HCT116 (cell line): Measurements from ENCODE around the gene MYO1E. TPM values are rescaled to one million over a fixed set of nuclear protein-coding genes. Genes with fewer than 3 reads are reported as not detected.

Experiments used
- ATAC-seq: fragments of 200-7000 bp; cut with Tn5 transposase; 2 replicates; pipeline ENCODE4 v1.9.1; 2020; ENCODE audit warnings: mild to moderate bottlenecking, moderate library complexity
- BruUV-seq: library from RNA; stranded (reverse); fragments of 400-500 nt; replicated peaks from 2 replicates; lab custom pipeline; 2021; lab: Mats Ljungman, UMichigan
- CTCF ChIA-PET: fragments of 300-600 bp; sonication (Branson Sonifier 250); formaldehyde crosslinking; loops from one replicate; lab custom pipeline; 2021; ENCODE audit warnings: antibody characterized with exemption; lab: Charles Lee
- POLR2A ChIA-PET: fragments of 300-600, 350-600 bp; sonication (Branson Sonifier 250); formaldehyde crosslinking; loops from one replicate; lab custom pipeline; 2021; ENCODE audit warnings: antibody characterized with exemption; lab: Charles Lee
- RAD21 ChIA-PET, 2 experiments: fragments of 300-600 bp; sonication (Branson Sonifier 250); formaldehyde crosslinking; loops; one replicate each; lab custom pipeline; 2023; ENCODE audit warnings: low total read pairs in 2 of 2; ENCODE audit not compliant: uncharacterized antibody in 2 of 2, unreplicated experiment in 2 of 2, low non-redundant PET in 1 of 2; lab: Charles Lee
- DNase-seq: peaks from one replicate; pipeline ENCODE4 v3.0.0-alpha.2; 2010; ENCODE audit warnings: low read depth, low spot score
- H2AFZ ChIP-seq: fragments of 200-600 bp; shearing (Covaris generic), sonication (generic); 2 replicates; pipeline ENCODE4 v1.6.1; 2017; ENCODE audit warnings: low read depth, mixed run types, mixed read lengths, antibody characterized with exemption, low read length; ENCODE audit not compliant: poor library complexity, severe bottlenecking
- H3K27ac ChIP-seq: 2 replicates; pipeline ENCODE4 v1.5.1; 2012; ENCODE audit warnings: low read depth, low read length
- H3K27me3 ChIP-seq: fragments of 200-600 bp; sonication (generic); 2 replicates; pipeline ENCODE4 v1.6.1; 2016; ENCODE audit warnings: mixed run types, low read length, mixed read lengths; ENCODE audit not compliant: insufficient read depth
- H3K36me3 ChIP-seq, 2 experiments: fragments of 200-500 bp in 1 of 2; fragments of 200-600 bp in 1 of 2; sonication (Bioruptor generic) in 1 of 2; sonication (generic) in 1 of 2; 2 replicates each; pipeline versions ENCODE4 v1.5.1 to v1.6.1; 2014 to 2016; ENCODE audit warnings: low read length in 2 of 2, inconsistent platforms in 1 of 2, mixed read lengths in 1 of 2, mixed run types in 1 of 2; ENCODE audit not compliant: insufficient read depth in 2 of 2, control insufficient read depth in 1 of 2
- H3K4me1 ChIP-seq, 2 experiments: fragments of 200-600 bp in 1 of 2; sonication (generic) in 1 of 2; 2 replicates each; pipeline versions ENCODE4 v1.5.1 to v1.6.1; 2012 to 2017; ENCODE audit warnings: low read length in 2 of 2, inconsistent platforms in 1 of 2, mild to moderate bottlenecking in 1 of 2, mixed read lengths in 1 of 2, mixed run types in 1 of 2, moderate library complexity in 1 of 2; ENCODE audit not compliant: insufficient read depth in 2 of 2, control insufficient read depth in 1 of 2
- H3K4me2 ChIP-seq: fragments of 200-600 bp; sonication (generic); 2 replicates; pipeline ENCODE4 v1.6.1; 2017; ENCODE audit warnings: mixed run types, low read length, mixed read lengths
- H3K4me3 ChIP-seq, 2 experiments: fragments of 200-600 bp in 1 of 2; sonication (generic) in 1 of 2; replicated peaks in 1 of 2; 2 replicates each; pipeline ENCODE4 v1.5.1; 2011 to 2016; ENCODE audit warnings: low read length in 2 of 2, control low read depth in 1 of 2, low read depth in 1 of 2, mild to moderate bottlenecking in 1 of 2, mixed read lengths in 1 of 2, mixed run types in 1 of 2
- H3K79me2 ChIP-seq: fragments of 200-600 bp; sonication (generic); 2 replicates; pipeline ENCODE4 v1.6.1; 2017; ENCODE audit warnings: mild to moderate bottlenecking, mixed run types, low read length, moderate library complexity, mixed read lengths; ENCODE audit not compliant: insufficient read depth
- H3K9ac ChIP-seq: fragments of 200-600 bp; sonication (generic); 2 replicates; pipeline ENCODE4 v1.6.1; 2016; ENCODE audit warnings: low read length, mixed read lengths
- H3K9me2 ChIP-seq: fragments of 200-600 bp; sonication (generic), shearing (Covaris generic); 2 replicates; pipeline ENCODE4 v1.6.1; 2017; ENCODE audit warnings: mixed run types, mild to moderate bottlenecking, moderate library complexity; ENCODE audit not compliant: insufficient read depth
- H3K9me3 ChIP-seq, 2 experiments: fragments of 200-500 bp in 1 of 2; fragments of 200-600 bp in 1 of 2; sonication (Bioruptor generic) in 1 of 2; sonication (generic) in 1 of 2; 2 replicates each; pipeline ENCODE4 v1.6.1; 2014 to 2017; ENCODE audit warnings: low read length in 2 of 2, mixed read lengths in 2 of 2, inconsistent platforms in 1 of 2, low read depth in 1 of 2, mild to moderate bottlenecking in 1 of 2, mixed run types in 1 of 2, moderate library complexity in 1 of 2; ENCODE audit not compliant: control insufficient read depth in 1 of 2, insufficient read depth in 1 of 2
- H4K20me1 ChIP-seq: fragments of 200-600 bp; sonication (generic), shearing (Covaris generic); 2 replicates; pipeline ENCODE4 v1.6.1; 2017; ENCODE audit warnings: mixed run types, mild to moderate bottlenecking, moderate library complexity; ENCODE audit not compliant: insufficient read depth
- EGR1 ChIP-seq: IDR thresholded peaks from 2 replicates; pipeline ENCODE4 v1.6.1; 2012; ENCODE audit warnings: low read depth
- POLR2A ChIP-seq: IDR thresholded peaks from 2 replicates; pipeline ENCODE4 v1.7.0; 2011; ENCODE audit warnings: borderline replicate concordance; ENCODE audit not compliant: insufficient read depth, insufficient read length; ENCODE audit errors: extremely low read depth
- RAD21 ChIP-seq: IDR thresholded peaks from 2 replicates; pipeline ENCODE4 v1.6.1; 2012; ENCODE audit warnings: low read depth, mild to moderate bottlenecking
- SP1 ChIP-seq: IDR thresholded peaks from 2 replicates; pipeline ENCODE4 v1.6.1; 2012; ENCODE audit warnings: low read depth
- intact Hi-C: fragments of 100-400 bp; cut with micrococcal nuclease; formaldehyde crosslinking; loops from 2 replicates; pipeline ENCODE4 v1.10.0; 2022
- total RNA-seq: library from RNA; stranded (reverse); gene quantifications from one replicate; pipeline ENCODE4 v1.2.1, GENCODE V29; 2021; ENCODE audit not compliant: unreplicated experiment
- TF ChIP-seq, protein P1 (sequence below), 3 experiments: fragments of 200-600 bp in 1 of 3; sonication (generic) in 1 of 3; IDR thresholded peaks in 2 of 3; conservative IDR thresholded peaks in 1 of 3; 2 replicates each; pipeline ENCODE4 v1.5.1; 2012 to 2017; ENCODE audit warnings: low read depth in 2 of 3, low read length in 2 of 3, antibody characterized with exemption in 1 of 3, borderline replicate concordance in 1 of 3, control low read depth in 1 of 3, mild to moderate bottlenecking in 1 of 3, mixed read lengths in 1 of 3, mixed run types in 1 of 3, moderate library complexity in 1 of 3; ENCODE audit not compliant: insufficient read depth in 1 of 3

Gene MYO1E
- total RNA-seq, 1 experiment from 2014 or later = 182 TPM

GRCh38 chr15:59105854-59106253 is 266.8 kb downstream of the MYO1E start:
- peak overlapping the region; percentile 82 to 85 for H3K4me3 ChIP-seq
- RAD21 ChIA-PET = no interaction called here
- peak overlapping the region; percentile 29 for H2AFZ ChIP-seq
- H3K27ac ChIP-seq = peak overlapping the region; percentile 70
- CTCF ChIA-PET = interaction anchor here (1.8 kb wide), 1 partner anchor 423 kb away, joined by 8 read pairs; no protein-coding TSS in a partner anchor
- BruUV-seq = TSS peak; percentile 54
- peak overlapping the region; percentile 83 for H3K9ac ChIP-seq
- no peak for ATAC-seq
- H3K4me2 ChIP-seq = peak overlapping the region; percentile 78
- no peak for DNase-seq
- peaks cover 9 to 12% of the 10 kb centered on the region in 2 experiments for H3K4me1 ChIP-seq
- intact Hi-C loops = no loop called here
- H4K20me1 ChIP-seq = no peaks in the 10 kb centered on the region
- peaks cover 54% of the 10 kb centered on the region for H3K79me2 ChIP-seq
- TF ChIP-seq, protein P1, sequence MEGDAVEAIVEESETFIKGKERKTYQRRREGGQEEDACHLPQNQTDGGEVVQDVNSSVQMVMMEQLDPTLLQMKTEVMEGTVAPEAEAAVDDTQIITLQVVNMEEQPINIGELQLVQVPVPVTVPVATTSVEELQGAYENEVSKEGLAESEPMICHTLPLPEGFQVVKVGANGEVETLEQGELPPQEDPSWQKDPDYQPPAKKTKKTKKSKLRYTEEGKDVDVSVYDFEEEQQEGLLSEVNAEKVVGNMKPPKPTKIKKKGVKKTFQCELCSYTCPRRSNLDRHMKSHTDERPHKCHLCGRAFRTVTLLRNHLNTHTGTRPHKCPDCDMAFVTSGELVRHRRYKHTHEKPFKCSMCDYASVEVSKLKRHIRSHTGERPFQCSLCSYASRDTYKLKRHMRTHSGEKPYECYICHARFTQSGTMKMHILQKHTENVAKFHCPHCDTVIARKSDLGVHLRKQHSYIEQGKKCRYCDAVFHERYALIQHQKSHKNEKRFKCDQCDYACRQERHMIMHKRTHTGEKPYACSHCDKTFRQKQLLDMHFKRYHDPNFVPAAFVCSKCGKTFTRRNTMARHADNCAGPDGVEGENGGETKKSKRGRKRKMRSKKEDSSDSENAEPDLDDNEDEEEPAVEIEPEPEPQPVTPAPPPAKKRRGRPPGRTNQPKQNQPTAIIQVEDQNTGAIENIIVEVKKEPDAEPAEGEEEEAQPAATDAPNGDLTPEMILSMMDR (IDR thresholded peaks at IDR 0.05 in 2 of 3, conservative IDR thresholded peaks at IDR 0.05 in 1 of 3; ENCODE audit: borderline replicate concordance in 1 of 3, insufficient read depth in 1 of 3, low read depth in 2 of 3, low read length in 2 of 3) = peak; percentile 30 to 36 (median 32); a peak in 3 of 6 replicates
- TF ChIP-seq SP1 (0 out of 2 replicates have a peak, but pooled peaks have one; percentile 10), RAD21 (peak; percentile 39; the same call in 1 of the 2 replicates), EGR1 (no peak), POLR2A (no peak)
- TF ChIP-seq, all 23 proteins: peak for 3
- Histone ChIP-seq H3K9me2 (no peaks in the 10 kb centered on the region), H3K36me3 (peaks cover 32 to 33% of the 10 kb centered on the region in 2 experiments), H3K27me3 (no peaks in the 10 kb centered on the region), H3K9me3 (no peaks in the 10 kb centered on the region)
- POLR2A ChIA-PET = interaction anchor here (1.2 kb wide), 1 partner anchor 9 kb away, joined by 3 read pairs; no protein-coding TSS in a partner anchor
